CD4-positive, CD25-positive, alpha-beta regulatory T cell (primary cell): ENCODE measurements around the gene MAP4K2. TPM values are rescaled to one million over a fixed set of nuclear protein-coding genes. Genes with fewer than 3 reads are reported as not detected.

Experiments
- ATAC-seq, 2 donors: fragments of 150-1000 bp; cut with Tn5 transposase; one replicate each; pipeline ENCODE4 v1.10.0; 2021; ENCODE audit warnings: low read depth in 2 of 2, moderate number of reproducible peaks in 2 of 2, moderate library complexity in 1 of 2
- DNase-seq, 3 donors: peaks; one replicate each; pipeline versions ENCODE4 v3.0.0 to v3.0.0-alpha.2; 2012 to 2022; ENCODE audit warnings: mixed read lengths in 1 of 3
- H3K27ac ChIP-seq: one replicate; pipeline ENCODE4 v1.7.0; 2013; ENCODE audit warnings: mild to moderate bottlenecking, low read length; ENCODE audit not compliant: insufficient read depth, poor library complexity, severe bottlenecking
- H3K27me3 ChIP-seq: one replicate; pipeline ENCODE4 v1.7.0; 2013; ENCODE audit warnings: low read length; ENCODE audit not compliant: control insufficient read depth, insufficient read depth
- H3K36me3 ChIP-seq: one replicate; pipeline ENCODE4 v1.7.0; 2013; ENCODE audit warnings: mild to moderate bottlenecking, low read length, moderate library complexity; ENCODE audit not compliant: control insufficient read depth, insufficient read depth
- H3K4me1 ChIP-seq: 2 replicates; pipeline ENCODE4 v1.7.0; 2013; ENCODE audit warnings: mild to moderate bottlenecking, low read length; ENCODE audit not compliant: insufficient read depth, control insufficient read depth, poor library complexity, severe bottlenecking
- H3K4me3 ChIP-seq: one replicate; pipeline ENCODE4 v1.7.0; 2013; ENCODE audit warnings: low read depth, mild to moderate bottlenecking, low read length, moderate library complexity
- H3K9me3 ChIP-seq, 2 experiments: 1 replicate in 1 of 2; 2 replicates in 1 of 2; pipeline ENCODE4 v1.7.0; 2013; ENCODE audit warnings: low read length in 2 of 2, mild to moderate bottlenecking in 1 of 2, moderate library complexity in 1 of 2; ENCODE audit not compliant: control insufficient read depth in 2 of 2
- H3K27ac Mint-ChIP-seq, 3 donors: one replicate each; pipeline ENCODE4 v1.8.0; 2020 to 2022; ENCODE audit warnings: mild to moderate bottlenecking in 3 of 3, mixed read lengths in 3 of 3, moderate library complexity in 2 of 3
- H3K27me3 Mint-ChIP-seq: one replicate; pipeline ENCODE4 v1.8.0; 2022; ENCODE audit warnings: mild to moderate bottlenecking, mixed read lengths
- H3K36me3 Mint-ChIP-seq: one replicate; pipeline ENCODE4 v1.8.0; 2020; ENCODE audit warnings: mixed read lengths
- H3K4me1 Mint-ChIP-seq, 4 donors: one replicate each; pipeline ENCODE4 v1.8.0; 2020 to 2022; ENCODE audit warnings: mixed read lengths in 4 of 4, mild to moderate bottlenecking in 1 of 4
- H3K4me3 Mint-ChIP-seq, 4 donors: one replicate each; pipeline ENCODE4 v1.8.0; 2020 to 2022; ENCODE audit warnings: mild to moderate bottlenecking in 4 of 4, mixed read lengths in 4 of 4, moderate library complexity in 3 of 4
- H3K9me3 Mint-ChIP-seq, 7 donors: one replicate each; pipeline ENCODE4 v1.8.0; 2020 to 2022; ENCODE audit warnings: mixed read lengths in 7 of 7, mild to moderate bottlenecking in 3 of 7, moderate library complexity in 2 of 7
- polyA plus RNA-seq, 4 donors: library from polyadenylated mRNA; unstranded; fragments of 300-500 nt; fragmentation: Illumina TruSeq; gene quantifications; one replicate each; pipeline ENCODE4 v1.2.3, GENCODE V29; 2021
- total RNA-seq: library from RNA; stranded (reverse); gene quantifications from one replicate; pipeline ENCODE4 v1.2.3, GENCODE V29; 2022

MAP4K2 gene
- total and polyA plus RNA-seq, 5 donors from 2014 or later = 31.5 to 85.0 (median 35.2) TPM

- peaks cover 5 to 29% (median 20%) of the 10 kb centered on the region in 4 donors for H3K4me1 Mint-ChIP-seq
- no peak overlapping the region for H3K4me3 ChIP-seq
- no peaks in the 10 kb centered on the region for H3K9me3 Mint-ChIP-seq
- no peaks in the 10 kb centered on the region for H3K27me3 Mint-ChIP-seq
- ATAC-seq = no peak
- no peak overlapping the region for H3K4me3 Mint-ChIP-seq
- H3K36me3 ChIP-seq = peaks cover 35% of the 10 kb centered on the region
- H3K27me3 ChIP-seq = no peaks in the 10 kb centered on the region
- peaks cover 6% of the 10 kb centered on the region for H3K4me1 ChIP-seq
- peaks cover 5% of the 10 kb centered on the region for H3K36me3 Mint-ChIP-seq
- no peak for DNase-seq
- no peak overlapping the region for H3K27ac ChIP-seq
- peak overlapping the region in 1 of 3 donors; percentile 36 for H3K27ac Mint-ChIP-seq
- H3K9me3 ChIP-seq = no peaks in the 10 kb centered on the region
These were observed 12.6 kb downstream of the MAP4K2 start for GRCh38 chr11:64790205-64791095.

- no peaks in the 10 kb centered on the region for H3K27me3 Mint-ChIP-seq
- peak overlapping the region in 1 of 3 donors; percentile 36 for H3K27ac Mint-ChIP-seq
- H3K9me3 Mint-ChIP-seq = no peaks in the 10 kb centered on the region
- H3K4me1 Mint-ChIP-seq = peaks cover 5 to 22% (median 17%) of the 10 kb centered on the region in 4 donors
- H3K36me3 Mint-ChIP-seq = peaks cover 9% of the 10 kb centered on the region
- Histone ChIP-seq H3K36me3 (peaks cover 35% of the 10 kb centered on the region), H3K9me3 (no peaks in the 10 kb centered on the region), H3K4me1 (peaks cover 6% of the 10 kb centered on the region), H3K4me3 (no peak overlapping the region), H3K27ac (no peak overlapping the region), H3K27me3 (no peaks in the 10 kb centered on the region)
- DNase-seq = no peak
- H3K4me3 Mint-ChIP-seq = no peak overlapping the region
- ATAC-seq = no peak
These were observed 13.4 kb downstream of the MAP4K2 start for GRCh38 chr11:64789331-64790204.

GRCh38 chr11:64788321-64789215 is 14.4 kb downstream of the MAP4K2 start:
- Mint-ChIP-seq H3K27ac (peak overlapping the region in 1 of 3 donors; percentile 11), H3K4me3 (no peak overlapping the region), H3K36me3 (peaks cover 9% of the 10 kb centered on the region), H3K4me1 (peaks cover 5 to 13% (median 8%) of the 10 kb centered on the region in 4 donors), H3K27me3 (no peaks in the 10 kb centered on the region), H3K9me3 (no peaks in the 10 kb centered on the region)
- peak in 1 of 2 donors; percentile 20 for ATAC-seq
- H3K4me1 ChIP-seq = peaks cover 6% of the 10 kb centered on the region
- H3K27me3 ChIP-seq = no peaks in the 10 kb centered on the region
- peaks cover 35% of the 10 kb centered on the region for H3K36me3 ChIP-seq
- H3K27ac ChIP-seq = no peak overlapping the region
- DNase-seq = no peak
- no peak overlapping the region for H3K4me3 ChIP-seq
- no peaks in the 10 kb centered on the region for H3K9me3 ChIP-seq

GRCh38 chr11:64787526-64788320 is 15.3 kb downstream of the MAP4K2 start:
- peak; percentile 61 to 67 for ATAC-seq
- no peak overlapping the region for H3K27ac ChIP-seq
- H3K27ac Mint-ChIP-seq = peak overlapping the region; percentile 43 to 73 (median 56)

GRCh38 chr11:64786308-64786707 is 16.7 kb downstream of the MAP4K2 start:
- Mint-ChIP-seq H3K4me1 (peaks cover 5 to 13% (median 10%) of the 10 kb centered on the region in 4 donors), H3K27me3 (no peaks in the 10 kb centered on the region), H3K4me3 (no peak overlapping the region), H3K27ac (no peak overlapping the region), H3K9me3 (no peaks in the 10 kb centered on the region), H3K36me3 (peaks cover 9% of the 10 kb centered on the region)
- H3K27me3 ChIP-seq = no peaks in the 10 kb centered on the region
- ATAC-seq = no peak
- H3K4me1 ChIP-seq = peaks cover 7% of the 10 kb centered on the region
- no peak for DNase-seq
- no peak overlapping the region for H3K4me3 ChIP-seq
- H3K36me3 ChIP-seq = peaks cover 26% of the 10 kb centered on the region
- no peak overlapping the region for H3K27ac ChIP-seq
- no peaks in the 10 kb centered on the region for H3K9me3 ChIP-seq

More at GRCh38 chr11:64787526-64788320, 15.3 kb downstream of the MAP4K2 start:
- H3K4me1 Mint-ChIP-seq = peaks cover 5 to 11% (median 7%) of the 10 kb centered on the region in 4 donors
- no peaks in the 10 kb centered on the region for H3K27me3 Mint-ChIP-seq
- Histone ChIP-seq H3K36me3 (peaks cover 32% of the 10 kb centered on the region), H3K27me3 (no peaks in the 10 kb centered on the region), H3K4me1 (peaks cover 6% of the 10 kb centered on the region), H3K4me3 (no peak overlapping the region), H3K9me3 (no peaks in the 10 kb centered on the region)
- H3K9me3 Mint-ChIP-seq = no peaks in the 10 kb centered on the region
- peaks cover 9% of the 10 kb centered on the region for H3K36me3 Mint-ChIP-seq
- H3K4me3 Mint-ChIP-seq = peak overlapping the region in 1 of 4 donors; percentile 58
- peak; percentile 39 to 64 (median 57) for DNase-seq

GRCh38 chr11:64784813-64785581 is 18.0 kb downstream of the MAP4K2 start:
- Histone ChIP-seq H3K9me3 (no peaks in the 10 kb centered on the region), H3K4me1 (peaks cover 20% of the 10 kb centered on the region), H3K27me3 (no peaks in the 10 kb centered on the region), H3K27ac (no peak overlapping the region), H3K36me3 (peaks cover 18% of the 10 kb centered on the region), H3K4me3 (no peak overlapping the region)
- Mint-ChIP-seq H3K27me3 (no peaks in the 10 kb centered on the region), H3K4me3 (no peak overlapping the region), H3K27ac (no peak overlapping the region), H3K4me1 (peaks cover 14 to 26% (median 22%) of the 10 kb centered on the region in 4 donors), H3K9me3 (no peaks in the 10 kb centered on the region), H3K36me3 (peaks cover 4% of the 10 kb centered on the region)
- ATAC-seq (no peak), DNase-seq (no peak)
